ENCODE results near the gene CNTN6. TPM values are rescaled to one million over a fixed set of nuclear protein-coding genes. Genes with fewer than 3 reads are reported as not detected.

The CNTN6 gene
- total and polyA plus RNA-seq, 10 donors: 0.07 to 0.35 TPM; not detected in 8

- H3K4me3 ChIP-seq: no peak overlapping the region
- no peaks in the 10 kb centered on the region for H3K4me1 ChIP-seq
- DNase-seq: no peak
- H3K9me3 ChIP-seq: no peaks in the 10 kb centered on the region
- intact Hi-C loops (cut with DNase I; ENCODE audit: low total_unique reads): no loop called here
- H3K36me3 ChIP-seq: no peaks in the 10 kb centered on the region
- no peak overlapping the region for H3K27ac ChIP-seq
- TF ChIP-seq CTCF (IDR thresholded peaks at IDR 0.05 in 8 of 11, conservative IDR thresholded peaks at IDR 0.05 in 3 of 11): no peak
- TF ChIP-seq POLR2A (IDR thresholded peaks at IDR 0.05): no peak
- H3K27me3 ChIP-seq (replicated peaks in 1 of 7): no peaks in the 10 kb centered on the region
- 88 to 95% (median 92%) methylated on average over 8 of the region's 8 CpGs for WGBS, 5 donors
These were observed 25.1 kb downstream of the CNTN6 start for GRCh38 chr3:1117843-1118473.

- no peaks in the 10 kb centered on the region for H3K36me3 ChIP-seq
- intact Hi-C loops (cut with DNase I; ENCODE audit: low total_unique reads): no loop called here
- no peak overlapping the region for H3K4me3 ChIP-seq
- no peak overlapping the region for H3K27ac ChIP-seq
- no peaks in the 10 kb centered on the region for H3K4me1 ChIP-seq
- no peaks in the 10 kb centered on the region for H3K9me3 ChIP-seq
- WGBS, 5 donors: 56 to 70% (median 62%) methylated on average over 1 of the region's 1 CpG
- no peak for DNase-seq
- TF ChIP-seq POLR2A (IDR thresholded peaks at IDR 0.05) (no peak), POLR2AphosphoS5 (IDR thresholded peaks at IDR 0.05) (no peak), CTCF (IDR thresholded peaks at IDR 0.05 in 8 of 11, conservative IDR thresholded peaks at IDR 0.05 in 3 of 11) (no peak)
- no peaks in the 10 kb centered on the region for H3K27me3 ChIP-seq (replicated peaks in 1 of 7)
These were observed 38.3 kb downstream of the CNTN6 start for GRCh38 chr3:1131166-1131565.

GRCh38 chr3:1135194-1135593 is 42.4 kb downstream of the CNTN6 start:
- Histone ChIP-seq H3K27ac (no peak overlapping the region), H3K9me3 (no peaks in the 10 kb centered on the region), H3K27me3 (replicated peaks in 1 of 7) (no peaks in the 10 kb centered on the region), H3K4me3 (no peak overlapping the region), H3K36me3 (no peaks in the 10 kb centered on the region), H3K4me1 (no peaks in the 10 kb centered on the region)
- TF ChIP-seq POLR2A (IDR thresholded peaks at IDR 0.05): no peak
- TF ChIP-seq CTCF (IDR thresholded peaks at IDR 0.05 in 8 of 11, conservative IDR thresholded peaks at IDR 0.05 in 3 of 11): no peak
- TF ChIP-seq POLR2AphosphoS5 (IDR thresholded peaks at IDR 0.05): no peak
- no peak for DNase-seq
- intact Hi-C loops (cut with DNase I; ENCODE audit: low total_unique reads): no loop called here
- WGBS, 5 donors: 55 to 67% (median 64%) methylated on average over 2 of the region's 2 CpGs

- Histone ChIP-seq H3K27me3 (replicated peaks in 1 of 7) (no peaks in the 10 kb centered on the region), H3K9me3 (no peaks in the 10 kb centered on the region), H3K27ac (no peak overlapping the region), H3K4me3 (no peak overlapping the region), H3K36me3 (no peaks in the 10 kb centered on the region), H3K4me1 (no peaks in the 10 kb centered on the region)
- DNase-seq: no peak
- intact Hi-C loops (cut with DNase I; ENCODE audit: low total_unique reads): no loop called here
- no peak for TF ChIP-seq POLR2A (IDR thresholded peaks at IDR 0.05)
- no peak for TF ChIP-seq CTCF (IDR thresholded peaks at IDR 0.05 in 8 of 11, conservative IDR thresholded peaks at IDR 0.05 in 3 of 11)
- TF ChIP-seq POLR2AphosphoS5 (IDR thresholded peaks at IDR 0.05): no peak
- WGBS, 5 donors: 73 to 88% (median 84%) methylated on average over 2 of the region's 2 CpGs
These were observed 45.2 kb downstream of the CNTN6 start for GRCh38 chr3:1138036-1138435.

Data from spleen (tissue), 11 donors.